Dedifferentiated amniotic fluid mesenchymal stem cell (primary cell): ENCODE data around the gene KLF1.

ENCODE experiments used
- DNase-seq: peaks from one replicate; pipeline ENCODE4 v3.0.0-alpha.2; 2016; ENCODE audit errors: extremely low spot score

KLF1 gene

DNA sequence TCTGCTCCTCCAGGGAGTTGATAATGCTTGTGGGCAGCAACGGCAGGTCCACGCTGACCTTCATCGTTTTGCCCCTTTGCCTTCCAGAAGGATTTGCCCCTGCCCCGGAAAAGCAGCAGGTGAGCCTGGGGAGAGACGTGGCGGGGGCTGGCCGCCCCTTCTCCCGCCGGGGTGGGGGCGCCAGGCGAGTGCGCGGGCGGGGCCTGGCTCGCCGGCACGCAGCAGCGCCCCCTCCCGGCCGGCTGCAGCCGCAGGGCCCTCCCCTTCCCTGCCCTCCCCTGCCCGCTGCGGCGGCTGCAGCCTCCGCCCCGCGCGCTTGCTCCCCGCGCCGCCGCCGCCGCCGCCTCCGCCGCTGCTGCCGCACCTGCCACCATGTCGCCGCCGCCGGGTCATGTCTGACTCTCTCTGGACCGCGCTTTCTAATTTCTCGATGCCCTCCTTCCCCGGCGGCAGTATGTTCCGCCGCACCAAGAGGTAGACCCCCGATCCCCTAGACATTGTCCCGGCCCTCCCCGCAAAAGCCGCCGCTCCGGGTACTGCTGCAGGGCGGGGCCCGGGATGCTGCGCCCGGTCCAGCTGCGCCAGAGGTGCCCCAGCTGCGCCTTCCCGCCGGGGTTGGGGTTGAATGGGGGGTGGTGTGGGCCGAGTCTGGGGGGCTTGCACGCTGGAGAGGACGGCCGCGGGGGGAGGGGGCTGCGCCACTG is 48.7 kb downstream of the KLF1 start, which contains the start of gene MAST1:
MAST1 (plus strand) TSS at position 334 of the 704 bp plus-strand sequence; CDS start at position 392, 58 bp downstream.
- DNase-seq, result no peak

DNA sequence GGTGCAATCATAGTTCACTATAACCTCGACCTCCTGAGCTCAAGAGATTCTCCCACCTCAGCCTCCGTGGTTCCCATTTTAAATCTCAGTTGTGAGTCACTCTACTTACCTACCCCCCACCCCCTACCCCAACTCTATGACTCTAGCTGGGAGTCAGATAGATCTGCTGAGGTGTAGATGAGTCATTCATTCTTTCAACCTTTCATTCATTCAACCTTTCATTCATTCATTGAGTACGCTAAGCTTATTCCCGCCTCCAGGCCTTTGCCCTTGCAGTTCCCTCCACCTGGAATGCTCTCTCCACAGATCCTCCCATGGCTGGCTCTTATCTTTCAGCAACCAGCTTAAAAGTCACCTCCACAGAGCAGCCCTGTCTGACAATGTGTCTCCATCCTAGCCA is 49.8 kb downstream of the KLF1 start:
- no peak for DNase-seq

DNA sequence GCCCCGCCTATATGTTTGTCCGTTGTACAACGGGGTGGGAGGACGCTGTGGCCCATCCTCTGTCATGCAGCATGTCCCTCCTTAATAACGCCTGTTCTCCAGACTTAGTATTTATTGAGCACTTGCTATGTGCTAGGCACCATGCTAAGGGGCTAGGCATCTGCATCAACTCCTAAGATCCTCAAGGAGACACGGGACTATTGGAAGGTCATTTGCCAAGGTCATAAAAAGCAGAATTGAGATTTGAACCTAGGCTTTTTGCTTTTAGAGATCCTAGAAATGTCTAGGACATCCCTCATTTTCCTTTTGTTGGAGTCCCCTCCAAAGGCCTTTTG is 50.5 kb downstream of the KLF1 start:
- no peak for DNase-seq

DNA sequence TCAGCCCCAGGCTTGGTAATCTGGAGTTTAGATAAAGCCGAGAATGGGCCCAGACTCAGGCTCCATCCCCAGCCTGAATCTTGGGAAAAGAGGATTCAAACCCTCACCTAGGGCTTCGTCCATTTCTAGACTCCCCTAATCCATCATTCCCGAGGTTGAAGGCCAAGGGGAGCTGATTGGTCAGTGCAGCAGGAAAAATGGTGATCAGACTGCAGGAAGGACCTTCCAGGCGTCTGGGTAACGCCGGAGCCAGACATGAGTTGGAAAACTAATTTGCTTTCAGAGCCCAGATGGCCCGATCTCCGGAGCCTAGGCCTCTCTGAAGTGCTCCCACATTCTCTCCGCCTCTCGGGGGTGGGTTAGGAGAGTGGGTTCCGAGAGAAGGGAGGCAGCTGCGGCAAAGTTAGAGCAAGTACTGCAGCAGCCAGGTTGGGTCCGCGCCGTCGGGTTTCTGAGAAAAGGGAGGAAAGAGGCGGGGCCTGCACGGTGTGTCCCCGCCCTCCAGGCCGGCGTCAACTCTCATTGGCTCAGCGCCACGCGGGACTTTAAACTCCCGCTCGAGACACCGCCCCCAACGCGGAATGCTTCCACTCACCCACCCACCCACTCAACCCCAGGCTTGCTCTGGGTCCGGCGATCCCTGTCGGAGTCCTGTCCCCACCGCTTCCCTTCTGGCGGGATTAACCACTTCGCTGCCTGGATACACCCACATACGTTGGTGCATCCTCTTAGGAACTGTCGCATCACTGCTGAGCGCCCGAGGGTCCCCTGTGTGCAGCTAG is 51.8 kb downstream of the KLF1 start:
- DNase-seq, result no peak

DNA sequence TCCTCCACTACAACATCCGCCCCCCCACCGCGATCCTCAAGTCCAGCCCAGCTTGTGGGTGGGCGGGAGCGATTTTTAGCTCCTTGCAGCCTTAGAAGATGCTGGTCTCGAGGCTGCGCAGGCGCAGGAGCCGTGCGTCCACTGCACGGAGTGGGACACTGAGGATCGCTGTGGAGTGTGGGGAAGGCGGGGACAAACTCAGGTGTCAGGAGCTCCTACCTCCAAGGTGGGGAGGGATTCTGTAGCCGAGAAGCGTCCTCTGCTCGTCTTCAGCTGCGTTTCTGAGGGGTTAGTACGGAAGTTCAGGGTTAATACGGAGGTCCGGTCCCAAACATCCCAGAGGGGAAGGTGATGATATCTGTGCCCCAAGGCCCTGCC is 52.4 kb downstream of the KLF1 start, which contains the start of gene RTBDN:
RTBDN (minus strand) TSS at position 14 of the 378 bp plus-strand sequence. CDS start 4,600 bp downstream, outside the sequence.
- DNase-seq, result no peak
